Measurements from ENCODE around the gene ZAP70.

DNA sequence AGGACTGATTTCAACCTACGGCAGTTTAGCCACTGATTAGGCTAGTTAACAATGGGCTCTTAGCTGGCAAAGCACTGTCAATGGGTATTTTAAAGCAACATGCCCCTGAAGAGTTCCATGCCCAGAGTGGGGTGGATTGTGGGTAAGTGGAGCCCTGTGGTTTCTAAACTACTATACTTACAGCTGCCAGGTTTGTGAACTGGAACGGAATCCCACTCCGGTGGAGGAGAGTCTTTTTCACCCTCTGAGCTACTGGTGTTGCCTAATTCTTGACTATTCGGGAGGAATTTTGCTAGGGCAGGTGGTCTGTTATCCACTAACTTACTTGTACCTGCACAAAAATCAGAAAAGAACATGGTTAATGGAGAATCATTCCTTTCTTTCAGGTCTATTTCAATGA is 52.6 kb downstream of the ZAP70 start:
- TF ChIP-seq RELA (CRISPR knock-in tag; IDR thresholded peaks at IDR 0.05; ENCODE audit: borderline replicate concordance): no peak
- TF ChIP-seq, protein P1, sequence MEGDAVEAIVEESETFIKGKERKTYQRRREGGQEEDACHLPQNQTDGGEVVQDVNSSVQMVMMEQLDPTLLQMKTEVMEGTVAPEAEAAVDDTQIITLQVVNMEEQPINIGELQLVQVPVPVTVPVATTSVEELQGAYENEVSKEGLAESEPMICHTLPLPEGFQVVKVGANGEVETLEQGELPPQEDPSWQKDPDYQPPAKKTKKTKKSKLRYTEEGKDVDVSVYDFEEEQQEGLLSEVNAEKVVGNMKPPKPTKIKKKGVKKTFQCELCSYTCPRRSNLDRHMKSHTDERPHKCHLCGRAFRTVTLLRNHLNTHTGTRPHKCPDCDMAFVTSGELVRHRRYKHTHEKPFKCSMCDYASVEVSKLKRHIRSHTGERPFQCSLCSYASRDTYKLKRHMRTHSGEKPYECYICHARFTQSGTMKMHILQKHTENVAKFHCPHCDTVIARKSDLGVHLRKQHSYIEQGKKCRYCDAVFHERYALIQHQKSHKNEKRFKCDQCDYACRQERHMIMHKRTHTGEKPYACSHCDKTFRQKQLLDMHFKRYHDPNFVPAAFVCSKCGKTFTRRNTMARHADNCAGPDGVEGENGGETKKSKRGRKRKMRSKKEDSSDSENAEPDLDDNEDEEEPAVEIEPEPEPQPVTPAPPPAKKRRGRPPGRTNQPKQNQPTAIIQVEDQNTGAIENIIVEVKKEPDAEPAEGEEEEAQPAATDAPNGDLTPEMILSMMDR (IDR thresholded peaks at IDR 0.05): no peak

All from WTC11 (cell line).